Trophoblast cell (in vitro differentiated cells and primary cell): ENCODE measurements around the gene UBP1.
"Not testable (repeated sequence)": the region's sequence is repeated elsewhere in the genome, so short reads cannot be mapped to it uniquely, and the experiment has no call there.

Experiments
- DNase-seq, 2 donors: peaks; one replicate each; pipeline ENCODE4 v3.0.0-alpha.2; 2016
- H2AFZ ChIP-seq: 2 replicates; pipeline ENCODE4 v1.6.1; 2013; ENCODE audit warnings: low read length, moderate library complexity, mild to moderate bottlenecking; ENCODE audit not compliant: insufficient read depth, poor library complexity
- H2AK5ac ChIP-seq: 2 replicates; pipeline ENCODE4 v1.6.1; 2013; ENCODE audit warnings: mild to moderate bottlenecking, low read length
- H2BK120ac ChIP-seq: 2 replicates; pipeline ENCODE4 v1.6.1; 2013; ENCODE audit warnings: low read length, mild to moderate bottlenecking, moderate library complexity; ENCODE audit not compliant: insufficient read depth, poor library complexity
- H2BK12ac ChIP-seq: 2 replicates; pipeline ENCODE4 v1.6.1; 2013; ENCODE audit warnings: mild to moderate bottlenecking, low read length, moderate library complexity
- H2BK5ac ChIP-seq: 2 replicates; pipeline ENCODE4 v1.6.1; 2013; ENCODE audit warnings: low read length, low read depth, moderate library complexity, mild to moderate bottlenecking; ENCODE audit not compliant: poor library complexity
- H3K14ac ChIP-seq: 2 replicates; pipeline ENCODE4 v1.6.1; 2013; ENCODE audit warnings: mild to moderate bottlenecking, low read length
- H3K18ac ChIP-seq: 2 replicates; pipeline ENCODE4 v1.6.1; 2013; ENCODE audit warnings: mild to moderate bottlenecking, low read length
- H3K23ac ChIP-seq: 2 replicates; pipeline ENCODE4 v1.6.1; 2013; ENCODE audit warnings: low read length
- H3K27ac ChIP-seq: 2 replicates; pipeline ENCODE4 v1.5.1; 2013; ENCODE audit warnings: low read depth, mild to moderate bottlenecking, inconsistent platforms, low read length, moderate library complexity
- H3K27me3 ChIP-seq: 2 replicates; pipeline ENCODE4 v1.6.1; 2013; ENCODE audit warnings: inconsistent platforms, mild to moderate bottlenecking, low read length, moderate library complexity; ENCODE audit not compliant: insufficient read depth
- H3K36me3 ChIP-seq, 2 experiments: 1 replicate in 1 of 2; 2 replicates in 1 of 2; pipeline ENCODE4 v1.6.1; 2013; ENCODE audit warnings: low read length in 2 of 2, mild to moderate bottlenecking in 2 of 2, moderate library complexity in 1 of 2; ENCODE audit not compliant: insufficient read depth in 2 of 2, control insufficient read depth in 1 of 2
- H3K4ac ChIP-seq: 2 replicates; pipeline ENCODE4 v1.6.1; 2013; ENCODE audit warnings: low read depth, mild to moderate bottlenecking, low read length, moderate library complexity
- H3K4me1 ChIP-seq, 2 experiments: 1 replicate in 1 of 2; 2 replicates in 1 of 2; pipeline ENCODE4 v1.6.1; 2013; ENCODE audit warnings: low read length in 2 of 2, mild to moderate bottlenecking in 2 of 2, moderate library complexity in 1 of 2; ENCODE audit not compliant: insufficient read depth in 2 of 2, control insufficient read depth in 1 of 2
- H3K4me2 ChIP-seq: 2 replicates; pipeline ENCODE4 v1.6.1; 2013; ENCODE audit warnings: inconsistent platforms, mild to moderate bottlenecking, low read length, moderate library complexity
- H3K4me3 ChIP-seq: 2 replicates; pipeline ENCODE4 v1.5.1; 2013; ENCODE audit warnings: mild to moderate bottlenecking, low read depth, low read length, inconsistent platforms
- H3K79me1 ChIP-seq: one replicate; pipeline ENCODE4 v1.6.1; 2013; ENCODE audit warnings: low read length
- H3K79me2 ChIP-seq: 2 replicates; pipeline ENCODE4 v1.6.1; 2013; ENCODE audit warnings: low read length, mild to moderate bottlenecking; ENCODE audit not compliant: control insufficient read depth, insufficient read depth, poor library complexity
- H3K9ac ChIP-seq: 2 replicates; pipeline ENCODE4 v1.6.1; 2013; ENCODE audit warnings: mild to moderate bottlenecking, low read length
- H3K9me3 ChIP-seq: 2 replicates; pipeline ENCODE4 v1.6.1; 2013; ENCODE audit warnings: low read depth, mild to moderate bottlenecking, control low read depth, inconsistent platforms, low read length; ENCODE audit not compliant: insufficient read depth
- H4K12ac ChIP-seq: 2 replicates; pipeline ENCODE4 v1.6.1; 2013; ENCODE audit warnings: low read depth, mild to moderate bottlenecking, low read length, moderate library complexity
- H4K8ac ChIP-seq: 2 replicates; pipeline ENCODE4 v1.6.1; 2013; ENCODE audit warnings: low read depth, mild to moderate bottlenecking, low read length, moderate library complexity
- H4K91ac ChIP-seq: one replicate; pipeline ENCODE4 v1.6.1; 2013; ENCODE audit warnings: low read depth, mild to moderate bottlenecking, low read length, moderate library complexity
- WGBS: extraction: QIAGEN DNeasy Blood & Tissue Kit; methylation state at CpG from one replicate; pipeline ENCODE4 v1.1.7; 2013; ENCODE audit warnings: missing lambda C conversion rate; ENCODE audit not compliant: insufficient read length, insufficient coverage; ENCODE audit errors: extremely low coverage; 5-methylcytosine and 5-hydroxymethylcytosine counted together

UBP1 gene

GRCh38 chr3:33417066-33417673 lies 23.0 kb downstream of the UBP1 start:
- H3K4me2 ChIP-seq, result no peak overlapping the region
- H3K18ac ChIP-seq, result no peak overlapping the region
- no peaks in the 10 kb centered on the region for H3K79me2 ChIP-seq
- peaks cover 15 to 19% of the 10 kb centered on the region in 2 experiments for H3K36me3 ChIP-seq
- no peak overlapping the region for H2BK5ac ChIP-seq
- no CpG with 5 or more reads among the region's 3 CpGs for WGBS
- no peaks in the 10 kb centered on the region for H3K79me1 ChIP-seq
- no peak overlapping the region for H3K4me3 ChIP-seq
- H3K4ac ChIP-seq, result no peak overlapping the region
- H3K9me3 ChIP-seq, result no peaks in the 10 kb centered on the region
- no peak overlapping the region for H4K91ac ChIP-seq
- H3K27me3 ChIP-seq, result no peaks in the 10 kb centered on the region
- no peak overlapping the region for H4K8ac ChIP-seq
- H2AK5ac ChIP-seq, result no peak overlapping the region
- no peak overlapping the region for H2BK12ac ChIP-seq
- no peak overlapping the region for H3K9ac ChIP-seq
- no peak overlapping the region for H3K27ac ChIP-seq
- H3K14ac ChIP-seq, result no peak overlapping the region
- no peak overlapping the region for H2AFZ ChIP-seq
- no peak overlapping the region for H2BK120ac ChIP-seq
- no peaks in the 10 kb centered on the region for H3K4me1 ChIP-seq
- DNase-seq, result no peak
- no peak overlapping the region for H4K12ac ChIP-seq
- no peak overlapping the region for H3K23ac ChIP-seq

- H3K4ac ChIP-seq, H4K91ac ChIP-seq, H3K9me3 ChIP-seq, H3K4me1 ChIP-seq, H2AFZ ChIP-seq, H3K79me2 ChIP-seq, H2AK5ac ChIP-seq, H3K79me1 ChIP-seq, H2BK12ac ChIP-seq, DNase-seq, H3K27ac ChIP-seq, H3K18ac ChIP-seq, H3K27me3 ChIP-seq, H3K23ac ChIP-seq, H2BK120ac ChIP-seq, H4K8ac ChIP-seq, H3K4me2 ChIP-seq, H3K14ac ChIP-seq, H3K9ac ChIP-seq, H3K4me3 ChIP-seq, H4K12ac ChIP-seq, H2BK5ac ChIP-seq: not testable (repeated sequence)
- no CpG with 5 or more reads among the region's 3 CpGs for WGBS
- H3K36me3 ChIP-seq, result peaks cover 13 to 32% of the 10 kb centered on the region in 2 experiments
These were observed 29.4 kb downstream of the UBP1 start for GRCh38 chr3:33410816-33411215.

- WGBS, result no CpG with 5 or more reads among the region's 6 CpGs
These were observed 36.4 kb downstream of the UBP1 start for GRCh38 chr3:33403756-33404155.

GRCh38 chr3:33402936-33403335 lies 37.3 kb downstream of the UBP1 start:
- H4K12ac ChIP-seq, result no peak overlapping the region
- no peak overlapping the region for H2BK5ac ChIP-seq
- H3K23ac ChIP-seq, result no peak overlapping the region
- no peak overlapping the region for H3K9ac ChIP-seq
- H3K79me2 ChIP-seq, result no peaks in the 10 kb centered on the region
- no peak overlapping the region for H3K4ac ChIP-seq
- H3K4me2 ChIP-seq, result no peak overlapping the region
- no peak overlapping the region for H4K8ac ChIP-seq
- no peak overlapping the region for H3K4me3 ChIP-seq
- H3K27ac ChIP-seq, result peak overlapping the region; percentile 20
- peaks cover 0 to 1% of the 10 kb centered on the region in 2 experiments for H3K4me1 ChIP-seq
- no peaks in the 10 kb centered on the region for H3K9me3 ChIP-seq
- no peak overlapping the region for H2BK120ac ChIP-seq
- H3K14ac ChIP-seq, result no peak overlapping the region
- no peak overlapping the region for H2BK12ac ChIP-seq
- H3K27me3 ChIP-seq, result no peaks in the 10 kb centered on the region
- peaks cover 17 to 33% of the 10 kb centered on the region in 2 experiments for H3K36me3 ChIP-seq
- H3K18ac ChIP-seq, result no peak overlapping the region
- no peak overlapping the region for H2AFZ ChIP-seq
- no peak overlapping the region for H4K91ac ChIP-seq
- peak in 1 of 2 donors; percentile 27 for DNase-seq
- WGBS, result no CpG with 5 or more reads among the region's 3 CpGs
- no peak overlapping the region for H2AK5ac ChIP-seq
- H3K79me1 ChIP-seq, result peaks cover 2% of the 10 kb centered on the region

More at GRCh38 chr3:33403756-33404155, 36.4 kb downstream of the UBP1 start:
- Histone ChIP-seq H3K27ac (peak overlapping the region; percentile 38), H3K4me1 (peaks cover 0 to 1% of the 10 kb centered on the region in 2 experiments), H3K4ac (no peak overlapping the region), H3K4me2 (no peak overlapping the region), H4K91ac (no peak overlapping the region), H2AK5ac (no peak overlapping the region), H3K23ac (no peak overlapping the region), H3K9ac (no peak overlapping the region), H3K79me2 (no peaks in the 10 kb centered on the region), H2BK120ac (no peak overlapping the region), H3K36me3 (peaks cover 14 to 29% of the 10 kb centered on the region in 2 experiments), H2AFZ (no peak overlapping the region), H4K8ac (no peak overlapping the region), H3K14ac (no peak overlapping the region), H3K18ac (no peak overlapping the region), H3K9me3 (no peaks in the 10 kb centered on the region), H2BK12ac (no peak overlapping the region), H3K79me1 (peaks cover 2% of the 10 kb centered on the region), H3K4me3 (no peak overlapping the region), H4K12ac (no peak overlapping the region), H2BK5ac (no peak overlapping the region), H3K27me3 (no peaks in the 10 kb centered on the region)
- DNase-seq, result peak; percentile 80 to 86
